SU-DHL-6 (cell line): Measurements from ENCODE around the gene SMAD5.

Experiments used
- H2AFZ ChIP-seq: fragments of 200-600 bp; sonication (generic); 2 replicates; pipeline ENCODE4 v1.6.1; 2014; ENCODE audit warnings: low read depth, mild to moderate bottlenecking, moderate library complexity, mixed read lengths, antibody characterized with exemption, low read length; ENCODE audit not compliant: severe bottlenecking
- H3F3A ChIP-seq: fragments of 200-600 bp; shearing (Covaris generic); 2 replicates; pipeline ENCODE4 v1.6.0; 2016; ENCODE audit warnings: antibody characterized with exemption, mild to moderate bottlenecking; ENCODE audit not compliant: insufficient read depth
- H3K27ac ChIP-seq: fragments of 200-600 bp; sonication (generic); 2 replicates; pipeline ENCODE4 v1.5.1; 2016; ENCODE audit warnings: low read depth, mild to moderate bottlenecking, low read length, moderate library complexity, mixed read lengths
- H3K27me3 ChIP-seq: fragments of 200-600 bp; sonication (generic), shearing (Covaris generic); 2 replicates; pipeline ENCODE4 v1.6.0; 2014; ENCODE audit warnings: mild to moderate bottlenecking, low read length
- H3K36me3 ChIP-seq: fragments of 200-600 bp; sonication (generic); 2 replicates; pipeline ENCODE4 v1.6.1; 2014; ENCODE audit warnings: mild to moderate bottlenecking, low read length, mixed read lengths
- H3K4me2 ChIP-seq: fragments of 300-600, 200-600 bp; shearing (Covaris generic), sonication (generic); 2 replicates; pipeline ENCODE4 v1.6.0; 2014; ENCODE audit warnings: low read length, low read depth, mild to moderate bottlenecking; ENCODE audit not compliant: poor library complexity, severe bottlenecking
- H3K4me3 ChIP-seq: fragments of 200-600 bp; sonication (generic); 2 replicates; pipeline ENCODE4 v1.5.1; 2014; ENCODE audit warnings: antibody characterized with exemption, low read length, mild to moderate bottlenecking, mixed read lengths; ENCODE audit not compliant: insufficient read depth, poor library complexity, severe bottlenecking
- H3K79me2 ChIP-seq: fragments of 200-600 bp; sonication (generic); 2 replicates; pipeline ENCODE4 v1.6.1; 2014; ENCODE audit warnings: mild to moderate bottlenecking, low read length, moderate library complexity; ENCODE audit not compliant: insufficient read depth
- H3K9ac ChIP-seq: fragments of 200-600 bp; sonication (generic); 2 replicates; pipeline ENCODE4 v1.7.0; 2014; ENCODE audit warnings: mild to moderate bottlenecking, low read length
- H3K9me2 ChIP-seq: fragments of 200-600 bp; sonication (generic); replicated peaks from 2 replicates; pipeline ENCODE4 v1.6.1; 2014; ENCODE audit warnings: low read length; ENCODE audit not compliant: insufficient read depth
- H3K9me3 ChIP-seq: fragments of 200-600 bp; sonication (generic); 2 replicates; pipeline ENCODE4 v1.6.1; 2014; ENCODE audit warnings: low read length, mixed read lengths; ENCODE audit not compliant: insufficient read depth
- H4K20me1 ChIP-seq: fragments of 200-600 bp; sonication (generic); 2 replicates; pipeline ENCODE4 v1.6.1; 2014; ENCODE audit warnings: low read depth, mild to moderate bottlenecking, antibody characterized with exemption, low read length, moderate library complexity, mixed read lengths
- EZH2phosphoT487 ChIP-seq: fragments of 200-600 bp; sonication (generic), shearing (Covaris generic); conservative IDR thresholded peaks from 2 replicates; pipeline ENCODE4 v1.6.1; 2018; ENCODE audit warnings: mild to moderate bottlenecking, antibody characterized with exemption, low read length, moderate library complexity, mixed read lengths
- TF ChIP-seq, protein P1 (sequence below): fragments of 200-600 bp; sonication (generic); IDR thresholded peaks from one replicate; pipeline ENCODE4 v1.5.1; 2017; ENCODE audit warnings: antibody characterized with exemption, mild to moderate bottlenecking, low read length, moderate library complexity; ENCODE audit not compliant: insufficient read depth, poor library complexity, severe bottlenecking

The SMAD5 gene

GRCh38 chr5:136216230-136216629 lies 83.6 kb downstream of the SMAD5 start:
- no peak overlapping the region for H3K4me3 ChIP-seq
- no peak overlapping the region for H3K9ac ChIP-seq
- H3K9me3 ChIP-seq = no peaks in the 10 kb centered on the region
- H3K27ac ChIP-seq = no peak overlapping the region
- H3K36me3 ChIP-seq = no peaks in the 10 kb centered on the region
- H4K20me1 ChIP-seq = no peaks in the 10 kb centered on the region
- H3K4me2 ChIP-seq = no peak overlapping the region
- H3K27me3 ChIP-seq = no peaks in the 10 kb centered on the region
- H2AFZ ChIP-seq = no peak overlapping the region
- no peak for TF ChIP-seq EZH2phosphoT487
- TF ChIP-seq, protein P1, sequence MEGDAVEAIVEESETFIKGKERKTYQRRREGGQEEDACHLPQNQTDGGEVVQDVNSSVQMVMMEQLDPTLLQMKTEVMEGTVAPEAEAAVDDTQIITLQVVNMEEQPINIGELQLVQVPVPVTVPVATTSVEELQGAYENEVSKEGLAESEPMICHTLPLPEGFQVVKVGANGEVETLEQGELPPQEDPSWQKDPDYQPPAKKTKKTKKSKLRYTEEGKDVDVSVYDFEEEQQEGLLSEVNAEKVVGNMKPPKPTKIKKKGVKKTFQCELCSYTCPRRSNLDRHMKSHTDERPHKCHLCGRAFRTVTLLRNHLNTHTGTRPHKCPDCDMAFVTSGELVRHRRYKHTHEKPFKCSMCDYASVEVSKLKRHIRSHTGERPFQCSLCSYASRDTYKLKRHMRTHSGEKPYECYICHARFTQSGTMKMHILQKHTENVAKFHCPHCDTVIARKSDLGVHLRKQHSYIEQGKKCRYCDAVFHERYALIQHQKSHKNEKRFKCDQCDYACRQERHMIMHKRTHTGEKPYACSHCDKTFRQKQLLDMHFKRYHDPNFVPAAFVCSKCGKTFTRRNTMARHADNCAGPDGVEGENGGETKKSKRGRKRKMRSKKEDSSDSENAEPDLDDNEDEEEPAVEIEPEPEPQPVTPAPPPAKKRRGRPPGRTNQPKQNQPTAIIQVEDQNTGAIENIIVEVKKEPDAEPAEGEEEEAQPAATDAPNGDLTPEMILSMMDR = no peak
- H3K9me2 ChIP-seq = no peaks in the 10 kb centered on the region
- no peaks in the 10 kb centered on the region for H3K79me2 ChIP-seq
- no peaks in the 10 kb centered on the region for H3F3A ChIP-seq

GRCh38 chr5:136221340-136221739 lies 88.7 kb downstream of the SMAD5 start:
- Histone ChIP-seq H3K4me3 (no peak overlapping the region), H3K27me3 (no peaks in the 10 kb centered on the region), H3K9me3 (no peaks in the 10 kb centered on the region), H4K20me1 (no peaks in the 10 kb centered on the region), H3K36me3 (no peaks in the 10 kb centered on the region), H3K79me2 (no peaks in the 10 kb centered on the region), H3F3A (no peaks in the 10 kb centered on the region), H3K27ac (no peak overlapping the region), H3K4me2 (no peak overlapping the region), H3K9ac (no peak overlapping the region), H2AFZ (no peak overlapping the region), H3K9me2 (no peaks in the 10 kb centered on the region)
- TF ChIP-seq EZH2phosphoT487 = no peak
- TF ChIP-seq, protein P1 = no peak

GRCh38 chr5:136222580-136223235 lies 90.1 kb downstream of the SMAD5 start:
- Histone ChIP-seq H3K4me2 (no peak overlapping the region), H3K9me2 (no peaks in the 10 kb centered on the region), H3K27me3 (no peaks in the 10 kb centered on the region), H3F3A (no peaks in the 10 kb centered on the region), H3K4me3 (no peak overlapping the region), H3K36me3 (no peaks in the 10 kb centered on the region), H3K79me2 (no peaks in the 10 kb centered on the region), H3K9me3 (no peaks in the 10 kb centered on the region), H3K27ac (no peak overlapping the region), H2AFZ (no peak overlapping the region), H4K20me1 (no peaks in the 10 kb centered on the region), H3K9ac (no peak overlapping the region)
- TF ChIP-seq EZH2phosphoT487 = no peak

- no peaks in the 10 kb centered on the region for H3K27me3 ChIP-seq
- TF ChIP-seq, protein P1 = no peak
- no peak for TF ChIP-seq EZH2phosphoT487
Measured at GRCh38 chr5:136225796-136226195, 93.2 kb downstream of the SMAD5 start.

More at GRCh38 chr5:136225796-136226195, 93.2 kb downstream of the SMAD5 start:
- no peaks in the 10 kb centered on the region for H3F3A ChIP-seq
- no peaks in the 10 kb centered on the region for H3K79me2 ChIP-seq
- H4K20me1 ChIP-seq = no peaks in the 10 kb centered on the region
- no peak overlapping the region for H3K9ac ChIP-seq
- H3K9me3 ChIP-seq = no peaks in the 10 kb centered on the region
- no peak overlapping the region for H2AFZ ChIP-seq
- no peak overlapping the region for H3K4me3 ChIP-seq
- H3K27ac ChIP-seq = no peak overlapping the region
- no peaks in the 10 kb centered on the region for H3K36me3 ChIP-seq
- H3K9me2 ChIP-seq = no peaks in the 10 kb centered on the region
- H3K4me2 ChIP-seq = no peak overlapping the region
